GM12872 (cell line): ENCODE data around the gene SRSF7.

ENCODE experiments used
- TF ChIP-seq, protein P1 (sequence below): IDR thresholded peaks from 3 replicates; pipeline ENCODE4 v1.5.1; 2011; ENCODE audit warnings: low read depth, mild to moderate bottlenecking, low read length, moderate library complexity; ENCODE audit not compliant: insufficient read depth

SRSF7 gene

DNA sequence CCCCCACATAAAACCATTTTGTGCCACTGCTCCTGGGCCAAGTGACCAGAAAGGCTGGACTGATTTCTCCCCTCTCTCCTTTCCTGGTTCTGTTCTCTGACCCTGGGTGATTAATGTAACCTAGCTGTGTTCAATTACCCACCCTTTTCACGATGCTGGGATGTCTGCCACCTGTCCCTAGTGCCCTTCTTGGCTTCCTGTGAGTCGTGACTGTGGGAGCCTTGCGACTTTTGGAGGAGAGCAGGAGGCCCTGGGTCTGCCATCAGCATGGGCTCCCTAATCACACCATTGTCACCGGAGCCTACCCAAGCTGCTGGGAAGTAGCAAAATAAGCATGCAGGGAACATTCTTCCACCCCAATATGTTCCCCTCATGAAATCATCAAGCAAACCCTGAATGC is 38.3 kb downstream of the SRSF7 start:
- TF ChIP-seq, protein P1, sequence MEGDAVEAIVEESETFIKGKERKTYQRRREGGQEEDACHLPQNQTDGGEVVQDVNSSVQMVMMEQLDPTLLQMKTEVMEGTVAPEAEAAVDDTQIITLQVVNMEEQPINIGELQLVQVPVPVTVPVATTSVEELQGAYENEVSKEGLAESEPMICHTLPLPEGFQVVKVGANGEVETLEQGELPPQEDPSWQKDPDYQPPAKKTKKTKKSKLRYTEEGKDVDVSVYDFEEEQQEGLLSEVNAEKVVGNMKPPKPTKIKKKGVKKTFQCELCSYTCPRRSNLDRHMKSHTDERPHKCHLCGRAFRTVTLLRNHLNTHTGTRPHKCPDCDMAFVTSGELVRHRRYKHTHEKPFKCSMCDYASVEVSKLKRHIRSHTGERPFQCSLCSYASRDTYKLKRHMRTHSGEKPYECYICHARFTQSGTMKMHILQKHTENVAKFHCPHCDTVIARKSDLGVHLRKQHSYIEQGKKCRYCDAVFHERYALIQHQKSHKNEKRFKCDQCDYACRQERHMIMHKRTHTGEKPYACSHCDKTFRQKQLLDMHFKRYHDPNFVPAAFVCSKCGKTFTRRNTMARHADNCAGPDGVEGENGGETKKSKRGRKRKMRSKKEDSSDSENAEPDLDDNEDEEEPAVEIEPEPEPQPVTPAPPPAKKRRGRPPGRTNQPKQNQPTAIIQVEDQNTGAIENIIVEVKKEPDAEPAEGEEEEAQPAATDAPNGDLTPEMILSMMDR = no peak

DNA sequence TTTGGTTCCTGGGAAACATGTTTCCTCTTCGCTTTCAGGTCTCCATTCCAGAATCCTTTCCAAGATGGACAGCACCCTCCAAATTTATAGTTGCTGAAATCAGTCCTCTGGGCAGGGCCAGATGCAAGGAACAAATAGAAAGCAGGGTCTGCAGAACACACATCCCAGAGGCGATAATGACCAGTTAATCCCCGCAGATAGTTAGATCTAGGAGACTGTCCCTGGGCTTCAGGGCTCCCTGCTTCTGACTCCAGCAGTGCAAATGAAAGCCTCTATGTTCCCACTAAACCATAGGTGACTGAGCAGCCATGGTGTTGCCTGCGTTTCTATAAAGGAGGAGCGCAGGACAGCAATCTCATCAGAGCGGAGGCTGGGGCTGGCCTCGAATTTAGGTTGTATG is 38.7 kb downstream of the SRSF7 start:
- TF ChIP-seq, protein P1 = no peak

DNA sequence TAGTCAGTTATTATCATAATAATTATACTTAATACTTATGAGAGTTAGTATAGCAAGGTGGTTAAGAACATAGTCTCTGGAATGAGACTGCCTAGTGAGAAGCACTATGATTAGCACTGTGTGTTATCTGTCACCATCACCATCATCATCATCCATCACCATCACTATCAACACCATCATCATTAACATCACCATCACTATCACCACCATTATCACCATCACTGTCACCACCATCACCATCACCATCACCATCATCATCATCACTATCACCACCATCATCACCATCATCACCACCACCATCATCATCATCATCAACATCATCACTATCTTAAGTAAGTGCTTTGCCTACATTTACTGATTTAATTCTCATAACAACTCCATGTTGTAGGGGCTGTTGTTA is 39.6 kb downstream of the SRSF7 start:
- TF ChIP-seq, protein P1 = no peak

DNA sequence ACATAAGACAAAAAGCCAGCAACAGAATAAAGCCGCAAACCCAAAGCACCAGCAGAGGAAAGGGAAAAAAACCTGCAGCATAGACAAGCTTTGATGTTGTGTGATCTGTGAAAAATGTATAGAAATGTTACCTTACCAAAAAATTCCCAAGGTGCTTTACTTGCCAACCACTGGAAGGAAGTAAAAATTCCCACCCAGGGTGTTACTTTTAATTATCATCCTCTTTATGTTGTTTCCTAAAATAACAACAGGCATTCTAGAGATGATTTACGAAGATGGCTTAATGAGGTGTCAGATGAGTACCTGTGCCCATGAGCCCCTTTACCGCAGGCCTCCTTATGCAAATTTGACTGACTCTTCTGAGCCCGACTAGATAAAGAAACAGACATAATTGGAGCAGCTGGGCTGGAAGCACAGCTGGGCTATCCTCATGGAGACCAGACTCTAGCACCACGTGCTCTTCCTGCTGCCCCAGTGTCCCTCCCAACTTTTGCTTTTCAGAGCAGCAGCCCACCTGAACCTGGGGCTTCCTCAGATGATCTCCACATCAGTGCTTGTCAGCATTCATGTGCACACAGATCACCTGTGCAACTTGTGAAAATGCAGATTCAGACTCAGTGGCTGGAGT is 41.5 kb downstream of the SRSF7 start:
- TF ChIP-seq, protein P1 = no peak

DNA sequence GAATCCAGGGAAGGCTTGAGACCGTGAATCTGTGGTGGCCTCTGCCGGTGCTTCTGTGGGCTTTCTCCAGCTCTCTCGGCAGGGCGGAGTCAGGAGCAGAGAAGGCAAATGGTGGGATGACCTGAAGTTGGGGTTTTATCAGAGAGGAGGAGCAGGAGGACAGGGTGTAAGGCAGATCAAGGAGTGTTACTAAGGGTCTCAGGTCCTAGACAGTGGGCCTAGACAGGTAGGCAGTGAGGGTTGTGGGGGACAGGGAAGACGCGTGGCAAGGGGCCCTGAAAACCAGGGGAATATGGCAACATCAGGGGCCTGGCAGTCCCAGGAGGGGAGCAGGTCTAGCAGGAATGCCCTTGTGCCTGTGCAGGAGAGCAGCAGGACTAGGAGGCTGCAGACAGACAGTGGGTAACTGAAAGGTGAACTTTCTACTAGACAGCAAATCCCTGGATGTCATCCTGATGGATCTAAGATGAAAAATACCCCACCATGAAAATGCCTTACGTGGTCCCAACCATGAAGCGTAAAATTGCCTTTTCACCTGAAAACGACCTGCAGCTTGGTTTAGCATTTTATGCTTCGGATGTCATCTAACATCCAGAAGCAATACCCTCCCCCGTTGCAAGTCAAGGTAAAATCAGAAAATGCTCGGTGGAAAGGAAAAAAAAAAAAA is 42.1 kb downstream of the SRSF7 start:
- TF ChIP-seq, protein P1 = no peak

DNA sequence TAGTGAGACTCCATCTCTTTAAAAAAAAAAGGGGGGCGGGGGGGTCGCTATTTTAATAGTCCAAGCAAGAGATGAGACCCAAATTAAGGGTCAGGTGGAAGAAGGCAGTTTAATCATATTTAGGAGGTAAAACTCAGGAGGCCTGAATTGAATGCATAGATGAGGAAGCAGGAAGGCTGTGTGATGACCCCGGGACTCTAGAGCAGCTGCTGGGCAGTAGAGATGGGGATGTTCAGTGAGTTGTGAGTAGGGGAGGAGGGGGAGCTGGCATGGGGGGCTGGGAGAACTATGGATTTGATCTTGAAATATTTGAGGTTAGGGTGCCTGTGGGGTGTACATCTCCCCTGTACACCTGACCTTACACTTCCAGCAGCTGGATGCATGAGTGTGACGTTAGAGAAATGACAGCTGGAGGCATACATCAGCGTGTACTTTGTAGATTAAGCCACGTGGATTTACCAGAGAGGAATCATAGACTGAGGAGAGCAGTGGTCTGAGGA is 44.3 kb downstream of the SRSF7 start:
- TF ChIP-seq, protein P1 = no peak

DNA sequence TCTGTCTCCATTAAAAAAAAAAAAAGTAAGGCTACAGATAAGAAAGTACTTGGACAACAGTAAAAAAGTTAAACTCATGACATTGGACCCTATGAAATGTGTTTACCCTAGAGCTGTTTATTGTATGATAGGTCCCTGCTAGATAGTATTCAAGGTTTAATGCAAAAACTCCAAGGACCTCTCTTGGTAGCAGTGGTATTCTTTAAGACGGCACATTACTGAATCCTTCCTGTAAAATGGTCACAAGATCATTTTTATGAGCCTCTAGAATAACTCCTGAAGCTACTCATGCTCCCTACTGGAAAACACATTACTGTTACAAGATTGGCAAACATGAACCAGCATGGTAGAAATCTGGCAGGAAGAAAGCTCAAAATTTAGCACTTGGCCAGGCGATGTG is 46.5 kb downstream of the SRSF7 start:
- TF ChIP-seq, protein P1 = no peak
